H1 (cell line): ENCODE measurements around the gene FAM76B. TPM values are rescaled to one million over a fixed set of nuclear protein-coding genes. Genes with fewer than 3 reads are reported as not detected.

Experiments used
- CTCF ChIA-PET: fragments of 300-600 bp; sonication (Branson Sonifier 250); formaldehyde crosslinking; loops from one replicate; lab custom pipeline; 2021; ENCODE audit not compliant: partially characterized antibody; lab: Charles Lee
- POLR2A ChIA-PET: fragments of 300-600 bp; sonication (Branson Sonifier 250); formaldehyde crosslinking; loops from one replicate; lab custom pipeline; 2021; ENCODE audit warnings: inconsistent platforms; ENCODE audit not compliant: partially characterized antibody; lab: Charles Lee
- DNase-seq, 2 experiments: peaks; one replicate each; pipeline versions ENCODE4 v3.0.0 to v3.0.0-alpha.2; 2010 to 2022; ENCODE audit warnings: low spot score in 2 of 2, low read depth in 1 of 2, mixed read lengths in 1 of 2
- FAIRE-seq: peaks from 2 replicates; lab custom pipeline; 2011; peaks lifted over from hg19 to GRCh38; lab: Jason Lieb, UNC
- H2AFZ ChIP-seq: 2 replicates; pipeline ENCODE4 v1.8.1; 2012; ENCODE audit warnings: low read length, inconsistent platforms
- H2AK5ac ChIP-seq: 2 replicates; pipeline ENCODE4 v1.6.1; 2013; ENCODE audit warnings: low read depth, low read length
- H2BK120ac ChIP-seq: replicated peaks from 2 replicates; pipeline ENCODE3; 2013; ENCODE audit warnings: low read depth, low read length, inconsistent platforms
- H2BK12ac ChIP-seq: 2 replicates; pipeline ENCODE4 v1.6.1; 2013; ENCODE audit warnings: low read depth, low read length
- H2BK15ac ChIP-seq: 2 replicates; pipeline ENCODE4 v1.6.1; 2013; ENCODE audit warnings: low read length
- H2BK20ac ChIP-seq: 2 replicates; pipeline ENCODE4 v1.6.1; 2013; ENCODE audit warnings: low read length
- H2BK5ac ChIP-seq: 2 replicates; pipeline ENCODE4 v1.6.1; 2013; ENCODE audit warnings: low read depth, low read length
- H3K14ac ChIP-seq: 2 replicates; pipeline ENCODE4 v1.6.1; 2013; ENCODE audit warnings: inconsistent platforms; ENCODE audit not compliant: insufficient read length
- H3K18ac ChIP-seq: 2 replicates; pipeline ENCODE4 v1.6.1; 2013; ENCODE audit warnings: low read length; ENCODE audit errors: extremely low read depth
- H3K23ac ChIP-seq: 2 replicates; pipeline ENCODE4 v1.6.1; 2013; ENCODE audit warnings: inconsistent platforms; ENCODE audit not compliant: insufficient read length
- H3K23me2 ChIP-seq: 2 replicates; pipeline ENCODE4 v1.6.1; 2013; ENCODE audit warnings: low read depth, low read length
- H3K27ac ChIP-seq: 2 replicates; pipeline ENCODE4 v1.6.1; 2011; ENCODE audit warnings: low read depth, low read length, inconsistent platforms
- H3K27me3 ChIP-seq, 4 experiments: replicated peaks in 1 of 4; 1 replicate in 1 of 4; 2 replicates in 3 of 4; pipeline versions ENCODE4 v1.6.1 to v1.8.1; 2011 to 2013; ENCODE audit warnings: low read length in 3 of 4, mild to moderate bottlenecking in 3 of 4, inconsistent platforms in 2 of 4, mixed read lengths in 2 of 4, moderate library complexity in 1 of 4; ENCODE audit not compliant: control insufficient read depth in 3 of 4, insufficient read depth in 3 of 4; ENCODE audit errors: extremely low read depth in 1 of 4
- H3K36me3 ChIP-seq, 4 experiments: 2 replicates each; pipeline versions ENCODE4 v1.6.1 to v1.8.1; 2011 to 2013; ENCODE audit warnings: mild to moderate bottlenecking in 4 of 4, low read length in 3 of 4, moderate library complexity in 2 of 4, control low read depth in 1 of 4, inconsistent platforms in 1 of 4; ENCODE audit not compliant: insufficient read depth in 4 of 4, control insufficient read depth in 2 of 4
- H3K4ac ChIP-seq: replicated peaks from 2 replicates; pipeline ENCODE3; 2013; ENCODE audit warnings: low read length, low read depth, mixed read lengths, inconsistent platforms; ENCODE audit not compliant: insufficient read length
- H3K4me1 ChIP-seq, 4 experiments: replicated peaks in 1 of 4; 1 replicate in 1 of 4; 2 replicates in 3 of 4; pipeline versions ENCODE4 v1.6.1 to v1.8.1; 2011 to 2013; ENCODE audit warnings: low read length in 3 of 4, inconsistent platforms in 2 of 4, mixed read lengths in 1 of 4; ENCODE audit not compliant: insufficient read depth in 4 of 4, control insufficient read depth in 3 of 4
- H3K4me2 ChIP-seq, 2 experiments: 2 replicates each; pipeline versions ENCODE4 v1.6.1 to v1.8.1; 2011 to 2013; ENCODE audit warnings: low read depth in 2 of 2, low read length in 2 of 2, control low read depth in 1 of 2, inconsistent platforms in 1 of 2, mild to moderate bottlenecking in 1 of 2; ENCODE audit not compliant: insufficient read depth in 1 of 2
- H3K4me3 ChIP-seq, 4 experiments: fragments of 200-600, 300-600 bp in 1 of 4; sonication (generic), shearing (Covaris generic), sonication (Bioruptor Twin) in 1 of 4; 2 replicates each; pipeline versions ENCODE4 v1.5.1 to v1.8.1; 2011 to 2016; ENCODE audit warnings: low read length in 4 of 4, low read depth in 3 of 4, control low read depth in 2 of 4, inconsistent platforms in 2 of 4, mild to moderate bottlenecking in 2 of 4, mixed read lengths in 1 of 4, moderate library complexity in 1 of 4; ENCODE audit not compliant: insufficient read depth in 2 of 4; ENCODE audit errors: extremely low read depth in 1 of 4
- H3K56ac ChIP-seq: replicated peaks from 2 replicates; pipeline ENCODE3; 2013; ENCODE audit warnings: low read depth, mild to moderate bottlenecking, mixed read lengths, low read length, inconsistent platforms; ENCODE audit not compliant: insufficient read length
- H3K79me1 ChIP-seq: 2 replicates; pipeline ENCODE4 v1.6.1; 2013; ENCODE audit warnings: low read depth, low read length, control low read depth
- H3K79me2 ChIP-seq, 2 experiments: 2 replicates each; pipeline versions ENCODE4 v1.6.1 to v1.8.1; 2012 to 2013; ENCODE audit warnings: low read length in 2 of 2, mild to moderate bottlenecking in 2 of 2, inconsistent platforms in 1 of 2; ENCODE audit not compliant: insufficient read depth in 2 of 2, control insufficient read depth in 1 of 2
- H3K9ac ChIP-seq, 4 experiments: replicated peaks in 1 of 4; 1 replicate in 1 of 4; 2 replicates in 3 of 4; pipeline versions ENCODE4 v1.6.1 to v1.8.1; 2011 to 2013; ENCODE audit warnings: low read depth in 3 of 4, low read length in 3 of 4, control low read depth in 2 of 4, mild to moderate bottlenecking in 2 of 4, moderate library complexity in 2 of 4, inconsistent platforms in 1 of 4; ENCODE audit errors: extremely low read depth in 1 of 4
- H3K9me3 ChIP-seq, 2 experiments: 2 replicates each; pipeline versions ENCODE4 v1.6.1 to v1.8.1; 2012 to 2013; ENCODE audit warnings: mild to moderate bottlenecking in 2 of 2, moderate library complexity in 2 of 2, control low read depth in 1 of 2, inconsistent platforms in 1 of 2, low read depth in 1 of 2, low read length in 1 of 2, mixed read lengths in 1 of 2; ENCODE audit not compliant: insufficient read depth in 2 of 2
- H4K20me1 ChIP-seq, 2 experiments: replicated peaks in 1 of 2; 2 replicates each; pipeline versions ENCODE3 to v1.8.1; 2011 to 2013; ENCODE audit warnings: inconsistent platforms in 2 of 2, low read length in 2 of 2, mild to moderate bottlenecking in 1 of 2; ENCODE audit not compliant: insufficient read depth in 2 of 2, control insufficient read depth in 1 of 2
- H4K5ac ChIP-seq: 2 replicates; pipeline ENCODE4 v1.6.1; 2013; ENCODE audit warnings: low read length, low read depth, mixed read lengths, inconsistent platforms; ENCODE audit not compliant: insufficient read length
- H4K8ac ChIP-seq: 2 replicates; pipeline ENCODE4 v1.8.0; 2013; ENCODE audit warnings: mild to moderate bottlenecking, moderate library complexity, low read length, inconsistent platforms; ENCODE audit not compliant: insufficient read depth; ENCODE audit errors: extremely low read depth
- H4K91ac ChIP-seq: replicated peaks from 2 replicates; pipeline ENCODE3; 2013; ENCODE audit warnings: low read length, mixed read lengths, inconsistent platforms; ENCODE audit not compliant: insufficient read length
- CBX5 ChIP-seq: fragments of 300-800, 300-1000 bp; sonication (generic); IDR thresholded peaks from 2 replicates; pipeline ENCODE4 v1.7.1; 2016; ENCODE audit warnings: antibody characterized with exemption, low read length, low read depth
- CREB1 ChIP-seq: IDR thresholded peaks from 2 replicates; pipeline ENCODE4 v1.6.1; 2012; ENCODE audit warnings: inconsistent platforms
- EP300 ChIP-seq, 2 experiments: IDR thresholded peaks; 1 replicate in 1 of 2; 2 replicates in 1 of 2; pipeline ENCODE4 v1.6.1; 2011 to 2012; ENCODE audit warnings: low read depth in 2 of 2, low read length in 2 of 2, mild to moderate bottlenecking in 2 of 2, borderline replicate concordance in 1 of 2, inconsistent platforms in 1 of 2, moderate library complexity in 1 of 2
- GTF2F1 ChIP-seq: IDR thresholded peaks from 2 replicates; pipeline ENCODE4 v1.6.1; 2012; ENCODE audit warnings: low read depth, low read length, improper control_type of control experiment, borderline replicate concordance
- KDM5A ChIP-seq: fragments of 200-600 bp; IDR thresholded peaks from 2 replicates; pipeline ENCODE4 v1.7.1; 2012; ENCODE audit warnings: mild to moderate bottlenecking, low read length, inconsistent platforms, mixed read lengths
- SUZ12 ChIP-seq: fragments of 200-600 bp; sonication (generic); IDR thresholded peaks from 2 replicates; pipeline ENCODE4 v1.6.1; 2012; ENCODE audit warnings: mild to moderate bottlenecking, inconsistent platforms, low read length, moderate library complexity, mixed read lengths
- TAF7 ChIP-seq: optimal IDR thresholded peaks from 2 replicates; pipeline ENCODE3; 2011; ENCODE audit warnings: low read depth, mild to moderate bottlenecking, inconsistent platforms, low read length, moderate library complexity, borderline replicate concordance
- TEAD4 ChIP-seq: IDR thresholded peaks from 2 replicates; pipeline ENCODE4 v1.6.1; 2012; ENCODE audit warnings: low read depth, low read length, inconsistent platforms, mixed read lengths
- WGBS, 2 experiments: shearing (Covaris generic) in 1 of 2; methylation state at CpG; one replicate each; pipeline versions ENCODE4 v1.1.6 to v1.1.7; 2013 to 2015; ENCODE audit warnings: low lambda C conversion rate in 2 of 2, mixed read lengths in 2 of 2, inconsistent platforms in 1 of 2, low coverage in 1 of 2, missing lambda C conversion rate in 1 of 2; ENCODE audit not compliant: insufficient replicate concordance in 2 of 2, insufficient coverage in 1 of 2, insufficient read length in 1 of 2; ENCODE audit errors: extremely low coverage in 1 of 2, missing lambda C conversion rate in 1 of 2; 5-methylcytosine and 5-hydroxymethylcytosine counted together
- polyA plus RNA-seq, 7 experiments: library from polyadenylated mRNA; depleted of rRNA in 3 of 7; stranded (reverse) in 5 of 7; unstranded in 2 of 7; fragments of >200 nt in 5 of 7; fragments of 200-250 nt in 2 of 7; gene quantifications; 1 replicate in 5 of 7; 2 replicates in 1 of 7; 4 replicates in 1 of 7; pipeline versions ENCODE4 v1.2.1 to v1.2.3, GENCODE V29; 2011 to 2013; ENCODE audit warnings: missing spikeins in 2 of 7, mixed read lengths in 2 of 7
- total RNA-seq: library from RNA; stranded (reverse); fragmentation: NEBNext Ultra II Directional; extraction: Animal tissue kit (Norgen Biotek cat#: 25700); gene quantifications from 2 replicates; pipeline ENCODE4 v1.2.1, GENCODE V29; 2021
- TF ChIP-seq, protein P1 (sequence below): IDR thresholded peaks from 2 replicates; pipeline ENCODE4 v1.6.1; 2011; ENCODE audit warnings: low read length, improper control_type of control experiment

FAM76B gene
- total and polyA plus RNA-seq, 2 of the 8 experiments (the other 6 are each of a cell fraction or from before 2014, with no cell fraction given) = 11.0 to 22.3 TPM

- Histone ChIP-seq H3K27me3 (no peaks in the 10 kb centered on the region), H3K14ac (no peak overlapping the region), H2BK120ac (no peak overlapping the region), H3K27ac (no peak overlapping the region), H3K18ac (no peak overlapping the region), H3K4me1 (no peaks in the 10 kb centered on the region), H4K5ac (no peak overlapping the region), H3K9ac (no peak overlapping the region), H2AK5ac (no peak overlapping the region), H3K23me2 (no peaks in the 10 kb centered on the region), H3K4me3 (no peak overlapping the region), H3K79me1 (0 out of 2 replicates have a peak, but pooled peaks cover 2% of the 10 kb centered on the region), H3K9me3 (peaks cover 12 to 14% of the 10 kb centered on the region in 2 experiments; a peak in 3 of 4 replicates), H2BK20ac (no peak overlapping the region), H3K36me3 (peaks cover 5 to 65% (median 40%) of the 10 kb centered on the region in 4 experiments; a peak in 7 of 8 replicates), H2BK12ac (no peak overlapping the region), H2BK15ac (no peak overlapping the region), H4K91ac (no peak overlapping the region), H4K20me1 (peaks cover 0 to 1% of the 10 kb centered on the region in 2 experiments), H3K4me2 (no peak overlapping the region), H3K79me2 (peaks cover 0 to 16% of the 10 kb centered on the region in 2 experiments; a peak in 2 of 4 replicates), H2AFZ (no peak overlapping the region), H3K56ac (no peak overlapping the region), H4K8ac (no peak overlapping the region), H3K4ac (no peak overlapping the region), H2BK5ac (no peak overlapping the region), H3K23ac (no peak overlapping the region)
- no peak for TF ChIP-seq EP300 (IDR thresholded peaks at IDR 0.05; ENCODE audit: borderline replicate concordance in 1 of 2, low read depth in 2 of 2, low read length in 2 of 2)
- TF ChIP-seq, protein P1, sequence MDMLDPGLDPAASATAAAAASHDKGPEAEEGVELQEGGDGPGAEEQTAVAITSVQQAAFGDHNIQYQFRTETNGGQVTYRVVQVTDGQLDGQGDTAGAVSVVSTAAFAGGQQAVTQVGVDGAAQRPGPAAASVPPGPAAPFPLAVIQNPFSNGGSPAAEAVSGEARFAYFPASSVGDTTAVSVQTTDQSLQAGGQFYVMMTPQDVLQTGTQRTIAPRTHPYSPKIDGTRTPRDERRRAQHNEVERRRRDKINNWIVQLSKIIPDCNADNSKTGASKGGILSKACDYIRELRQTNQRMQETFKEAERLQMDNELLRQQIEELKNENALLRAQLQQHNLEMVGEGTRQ = no peak
- TF ChIP-seq TEAD4 = no peak
- no peak for TF ChIP-seq TAF7
- no peak for TF ChIP-seq KDM5A
- no peak for TF ChIP-seq CREB1
- TF ChIP-seq CBX5 = no peak
- TF ChIP-seq GTF2F1 = no peak
- no peak for TF ChIP-seq SUZ12
- FAIRE-seq (no peak), DNase-seq (no peak)
- 100% methylated on average over 1 of the region's 1 CpG; no CpG with 5 or more reads in 1 of the 2 experiments for WGBS, 2 experiments
- CTCF ChIA-PET = interaction anchor here (1.4 kb wide), 1 partner anchor 33 kb away, joined by 5 read pairs; no protein-coding TSS in a partner anchor
- POLR2A ChIA-PET = interaction anchor here (1.2 kb wide), 1 partner anchor 12 kb away, joined by 4 read pairs; the partner anchor contains the start of gene CEP57
Measured at GRCh38 chr11:95802806-95803205, 13.2 kb upstream of the FAM76B start.
